Panc1 (cell line): Measurements from ENCODE around the gene PSME3IP1. TPM values are rescaled to one million over a fixed set of nuclear protein-coding genes. Genes with fewer than 3 reads are reported as not detected.

Source experiments
- ATAC-seq: fragments of 200-7000 bp; cut with Tn5 transposase; 2 replicates; pipeline ENCODE4 v1.9.1; 2020; ENCODE audit warnings: mild to moderate bottlenecking, moderate library complexity
- BruUV-seq: library from RNA; stranded (reverse); fragments of 400-500 nt; replicated peaks from 2 replicates; lab custom pipeline; 2021; lab: Mats Ljungman, UMichigan
- CTCF ChIA-PET: fragments of 300-600 bp; sonication (Branson Sonifier 250); formaldehyde crosslinking; loops from one replicate; lab custom pipeline; 2022; ENCODE audit warnings: antibody characterized with exemption; lab: Charles Lee
- POLR2A ChIA-PET: fragments of 300-600 bp; sonication (Branson Sonifier 250); formaldehyde crosslinking; loops from one replicate; lab custom pipeline; 2022; ENCODE audit warnings: antibody characterized with exemption; lab: Charles Lee
- DNase-seq: peaks from one replicate; pipeline ENCODE4 v3.0.0-alpha.2; 2010; ENCODE audit warnings: low read depth, low spot score
- H3K27ac ChIP-seq: 2 replicates; pipeline ENCODE4 v1.5.1; 2011; ENCODE audit warnings: mild to moderate bottlenecking, low read length, inconsistent platforms
- H3K27me3 ChIP-seq: fragments of 200-500 bp; sonication (Bioruptor generic); 2 replicates; pipeline ENCODE4 v1.6.0; 2014; ENCODE audit warnings: low read length, inconsistent platforms; ENCODE audit not compliant: control insufficient read depth, insufficient read depth
- H3K36me3 ChIP-seq: fragments of 200-500 bp; sonication (Bioruptor generic); 2 replicates; pipeline ENCODE4 v1.5.1; 2014; ENCODE audit warnings: inconsistent platforms, mild to moderate bottlenecking, low read length, moderate library complexity; ENCODE audit not compliant: control insufficient read depth, insufficient read depth
- H3K4me1 ChIP-seq: 2 replicates; pipeline ENCODE4 v1.5.1; 2011; ENCODE audit warnings: inconsistent platforms, mild to moderate bottlenecking, low read length, moderate library complexity; ENCODE audit not compliant: control insufficient read depth, insufficient read depth
- H3K4me3 ChIP-seq, 2 experiments: 2 replicates each; pipeline ENCODE4 v1.5.1; 2011 to 2012; ENCODE audit warnings: low read depth in 2 of 2, low read length in 2 of 2, mild to moderate bottlenecking in 2 of 2, inconsistent platforms in 1 of 2, moderate library complexity in 1 of 2
- H3K9me3 ChIP-seq: fragments of 200-500 bp; sonication (Bioruptor generic); 2 replicates; pipeline ENCODE4 v1.5.1; 2014; ENCODE audit warnings: low read depth, mild to moderate bottlenecking, inconsistent platforms, low read length, moderate library complexity; ENCODE audit not compliant: control insufficient read depth, insufficient read depth
- CTCF ChIP-seq: fragments of 450-650 bp; IDR thresholded peaks from 2 replicates; pipeline ENCODE4 v1.5.1; 2017; ENCODE audit warnings: mild to moderate bottlenecking
- POLR2AphosphoS5 ChIP-seq: IDR thresholded peaks from 2 replicates; pipeline ENCODE4 v1.6.1; 2012; ENCODE audit warnings: mild to moderate bottlenecking, low read depth, low read length, moderate library complexity
- REST ChIP-seq, 2 experiments: IDR thresholded peaks; 2 replicates each; pipeline ENCODE4 v1.6.1; 2011 to 2012; ENCODE audit warnings: low read depth in 2 of 2, control low read depth in 1 of 2, low read length in 1 of 2, mild to moderate bottlenecking in 1 of 2, moderate library complexity in 1 of 2; ENCODE audit not compliant: insufficient read depth in 1 of 2
- SIN3A ChIP-seq: IDR thresholded peaks from 2 replicates; pipeline ENCODE4 v1.6.1; 2012; ENCODE audit warnings: low read depth, mild to moderate bottlenecking, low read length, moderate library complexity, borderline replicate concordance; ENCODE audit not compliant: insufficient read depth
- TCF7L2 ChIP-seq: IDR thresholded peaks from 2 replicates; pipeline ENCODE4 v1.6.1; 2011; ENCODE audit warnings: mild to moderate bottlenecking, low read depth, low read length, inconsistent platforms
- in situ Hi-C: cut with HindIII; loops from 2 replicates; pipeline ENCODE4 v1.10.0; 2016; ENCODE audit warnings: low sequenced_read_pairs, low pct_unique_long_range_greater_than_20kb
- intact Hi-C: fragments of 100-400 bp; cut with micrococcal nuclease; formaldehyde crosslinking; loops from one replicate; pipeline ENCODE4 v1.10.0; 2022; ENCODE audit not compliant: unreplicated experiment
- total RNA-seq: library from RNA; stranded (reverse); gene quantifications from one replicate; pipeline ENCODE4 v1.2.1, GENCODE V29; 2021; ENCODE audit not compliant: unreplicated experiment

The PSME3IP1 gene
- total RNA-seq, 1 experiment from 2014 or later = 67.6 TPM

- peaks cover 29% of the 10 kb centered on the region for H3K36me3 ChIP-seq
- TF ChIP-seq POLR2AphosphoS5 (no peak), SIN3A (no peak), TCF7L2 (no peak), CTCF (no peak), REST (IDR thresholded peaks at IDR 0.05; ENCODE audit: insufficient read depth in 1 of 2, low read depth in 2 of 2, low read length in 1 of 2) (no peak)
- no peak for DNase-seq
- ATAC-seq = no peak
- no peaks in the 10 kb centered on the region for H3K27me3 ChIP-seq
- H3K4me3 ChIP-seq = no peak overlapping the region
- intact Hi-C loops (no loop called here), in situ Hi-C loops (no loop called here)
- H3K9me3 ChIP-seq = no peaks in the 10 kb centered on the region
- no peak overlapping the region for H3K27ac ChIP-seq
- ChIA-PET CTCF (no interaction called here), POLR2A (interaction anchor here (0.5 kb wide), 1 partner anchor 24 kb away, joined by 4 read pairs; the partner anchor contains the start of genes PSME3IP1 and RSPRY1)
- no peaks in the 10 kb centered on the region for H3K4me1 ChIP-seq
- BruUV-seq = no TSS peak
Observed at GRCh38 chr16:57209780-57210179, 23.9 kb upstream of the PSME3IP1 start.

GRCh38 chr16:57208926-57209325, 23.1 kb upstream of the PSME3IP1 start:
- no peaks in the 10 kb centered on the region for H3K9me3 ChIP-seq
- H3K27ac ChIP-seq = no peak overlapping the region
- ChIA-PET POLR2A (no interaction called here), CTCF (no interaction called here)
- intact Hi-C loops = no loop called here
- DNase-seq (no peak), ATAC-seq (no peak)
- no TSS peak for BruUV-seq
- H3K36me3 ChIP-seq = peaks cover 29% of the 10 kb centered on the region
- no peaks in the 10 kb centered on the region for H3K27me3 ChIP-seq
- in situ Hi-C loops = no loop called here
- no peaks in the 10 kb centered on the region for H3K4me1 ChIP-seq
- TF ChIP-seq CTCF (no peak), POLR2AphosphoS5 (no peak), SIN3A (no peak)
- no peak overlapping the region for H3K4me3 ChIP-seq
